Right lobe of liver (tissue), 6 donors: ENCODE data around the gene PRKAG2. TPM values are rescaled to one million over a fixed set of nuclear protein-coding genes. Genes with fewer than 3 reads are reported as not detected.

Experiments used
- ATAC-seq, 4 donors: fragments of 200-7000 bp; cut with Tn5 transposase; one replicate each; pipeline ENCODE4 v1.9.1; 2020; ENCODE audit warnings: mild to moderate bottlenecking in 4 of 4, moderate library complexity in 4 of 4
- DNase-seq, 3 donors: peaks; one replicate each; pipeline ENCODE4 v3.0.0-alpha.2; 2020
- H3K27ac ChIP-seq, 3 donors: fragments of 200-600 bp; one replicate each; pipeline ENCODE4 v1.8.0; 2022
- H3K27me3 ChIP-seq, 2 donors: fragments of 200-600 bp; one replicate each; pipeline ENCODE4 v1.8.0; 2022
- H3K36me3 ChIP-seq, 4 donors: fragments of 200-600 bp; sonication (generic) in 1 of 4; one replicate each; pipeline versions ENCODE4 v1.5.1 to v1.8.0; 2017 to 2022; ENCODE audit warnings: control low read depth in 1 of 4
- H3K4me1 ChIP-seq, 4 donors: fragments of 200-600 bp; sonication (generic) in 1 of 4; one replicate each; pipeline versions ENCODE4 v1.5.1 to v1.8.0; 2017 to 2022; ENCODE audit warnings: control low read depth in 1 of 4
- H3K4me3 ChIP-seq, 3 donors: fragments of 200-600 bp; one replicate each; pipeline ENCODE4 v1.8.0; 2022
- H3K9me3 ChIP-seq, 4 donors: fragments of 200-600 bp; sonication (generic) in 1 of 4; one replicate each; pipeline versions ENCODE4 v1.5.1 to v1.8.0; 2017 to 2022; ENCODE audit warnings: control low read depth in 1 of 4
- CTCF ChIP-seq, 4 donors: fragments of 200-600 bp in 3 of 4; fragments of 450-650 bp in 1 of 4; IDR thresholded peaks; one replicate each; pipeline versions ENCODE4 v1.5.1 to v1.8.0; 2016 to 2022; ENCODE audit warnings: antibody characterized with exemption in 4 of 4, mild to moderate bottlenecking in 2 of 4
- POLR2A ChIP-seq: fragments of 450-650 bp; IDR thresholded peaks from one replicate; pipeline ENCODE4 v1.6.1; 2017; ENCODE audit warnings: antibody characterized with exemption, mild to moderate bottlenecking
- whole genome bisulfite sequencing: methylation state at CpG from one replicate; pipeline ENCODE4 v1.1.6; 2018; ENCODE audit warnings: low coverage, low lambda C conversion rate; ENCODE audit not compliant: insufficient coverage; ENCODE audit errors: missing lambda C conversion rate; 5-methylcytosine and 5-hydroxymethylcytosine counted together
- intact Hi-C, 2 donors: fragments of 100-400 bp; cut with DNase I; formaldehyde crosslinking; loops; one replicate each; pipeline versions ENCODE4 v1.11.2 to v1.14.1; 2022
- total RNA-seq, 6 experiments: library from RNA; depleted of rRNA in 2 of 6; stranded (reverse); fragments of >200 nt in 2 of 6; fragmentation: NEBNext Ultra II Directional in 3 of 6; extraction: Animal tissue kit (Norgen Biotek cat#: 25700) in 3 of 6; gene quantifications; one replicate each; pipeline versions ENCODE4 v1.1.0 to v1.2.4, GENCODE V29; 2016 to 2023
- donor health status: DM: no; HTN: yes; CAD: no.
- donor health status: DM: no; HTN: no; CAD: no.
- donor health status: DM: no; HTN: no; CAD: no.
- donor health status: DM: no; HTN: yes; CAD: no.
- donor health status: DM: no; HTN: yes; CAD: no.

PRKAG2 gene
- total RNA-seq, 6 experiments from 2014 or later: 20.6 to 63.6 (median 29.5) TPM

- peak; percentile 20 to 48 (median 28) for ATAC-seq
- Histone ChIP-seq H3K4me3 (no peak overlapping the region), H3K27ac (no peak overlapping the region), H3K9me3 (no peaks in the 10 kb centered on the region), H3K36me3 (no peaks in the 10 kb centered on the region), H3K4me1 (peaks cover 0 to 4% (median 0%) of the 10 kb centered on the region in 4 donors), H3K27me3 (no peaks in the 10 kb centered on the region)
- no peak for TF ChIP-seq CTCF (IDR thresholded peaks at IDR 0.05)
- TF ChIP-seq POLR2A: no peak
- WGBS: 78% methylated on average over 8 of the region's 14 CpGs
- no peak for DNase-seq
- intact Hi-C loops: no loop called here
Observed at GRCh38 chr7:151682831-151683614, 193.9 kb downstream of the PRKAG2 start.

- WGBS: 92% methylated on average over 2 of the region's 3 CpGs
- intact Hi-C loops: no loop called here
- H3K9me3 ChIP-seq: no peaks in the 10 kb centered on the region
- H3K27me3 ChIP-seq: no peaks in the 10 kb centered on the region
- peaks cover 0 to 16% (median 0%) of the 10 kb centered on the region in 4 donors for H3K4me1 ChIP-seq
- no peak for TF ChIP-seq CTCF (IDR thresholded peaks at IDR 0.05)
- H3K4me3 ChIP-seq: no peak overlapping the region
- no peak for ATAC-seq
- H3K36me3 ChIP-seq: no peaks in the 10 kb centered on the region
- H3K27ac ChIP-seq: no peak overlapping the region
- DNase-seq: no peak
Observed at GRCh38 chr7:151681726-151682125, 195.2 kb downstream of the PRKAG2 start.

- H3K36me3 ChIP-seq: no peaks in the 10 kb centered on the region
- DNase-seq (no peak), ATAC-seq (no peak)
- no peak overlapping the region for H3K4me3 ChIP-seq
- no peaks in the 10 kb centered on the region for H3K27me3 ChIP-seq
- no peaks in the 10 kb centered on the region for H3K9me3 ChIP-seq
- H3K27ac ChIP-seq: no peak overlapping the region
- intact Hi-C loops: no loop called here
- no peak for TF ChIP-seq CTCF (IDR thresholded peaks at IDR 0.05)
- TF ChIP-seq POLR2A: no peak
- H3K4me1 ChIP-seq: peaks cover 0 to 16% (median 0%) of the 10 kb centered on the region in 4 donors
- 76% methylated on average over 7 of the region's 7 CpGs for WGBS
Observed at GRCh38 chr7:151680810-151681209, 196.1 kb downstream of the PRKAG2 start.

- H3K27me3 ChIP-seq: no peaks in the 10 kb centered on the region
- no peak overlapping the region for H3K4me3 ChIP-seq
- H3K4me1 ChIP-seq: peaks cover 0 to 16% (median 0%) of the 10 kb centered on the region in 4 donors
- WGBS: 77% methylated on average over 11 of the region's 11 CpGs
- DNase-seq (no peak), ATAC-seq (no peak)
- TF ChIP-seq CTCF (IDR thresholded peaks at IDR 0.05) (no peak), POLR2A (no peak)
- H3K36me3 ChIP-seq: peaks cover 0 to 3% (median 0%) of the 10 kb centered on the region in 4 donors
- no peak overlapping the region for H3K27ac ChIP-seq
- intact Hi-C loops: no loop called here
- H3K9me3 ChIP-seq: no peaks in the 10 kb centered on the region
Observed at GRCh38 chr7:151679881-151680612, 196.9 kb downstream of the PRKAG2 start.
